Tibial nerve (tissue), 3 donors: ENCODE measurements around the gene FERMT3.

Experiments
- CTCF ChIP-seq, 5 experiments: fragments of 200-600 bp in 3 of 5; fragments of 450-650 bp in 2 of 5; sonication (generic) in 3 of 5; IDR thresholded peaks; one replicate each; pipeline ENCODE4 v1.5.1; 2016 to 2019; ENCODE audit warnings: antibody characterized with exemption in 5 of 5, mild to moderate bottlenecking in 3 of 5, moderate library complexity in 2 of 5
- POLR2A ChIP-seq, 2 donors: fragments of 450-650 bp; IDR thresholded peaks; one replicate each; pipeline ENCODE4 v1.6.1; 2017; ENCODE audit warnings: antibody characterized with exemption in 2 of 2, mild to moderate bottlenecking in 2 of 2, moderate library complexity in 2 of 2

GRCh38 chr11:64209563-64209843 lies 3.0 kb downstream of the FERMT3 start:
- TF ChIP-seq CTCF (IDR thresholded peaks at IDR 0.05): no peak
- no peak for TF ChIP-seq POLR2A (IDR thresholded peaks at IDR 0.05)
